ENCODE data around the gene CLIC2.

Gene CLIC2

DNA sequence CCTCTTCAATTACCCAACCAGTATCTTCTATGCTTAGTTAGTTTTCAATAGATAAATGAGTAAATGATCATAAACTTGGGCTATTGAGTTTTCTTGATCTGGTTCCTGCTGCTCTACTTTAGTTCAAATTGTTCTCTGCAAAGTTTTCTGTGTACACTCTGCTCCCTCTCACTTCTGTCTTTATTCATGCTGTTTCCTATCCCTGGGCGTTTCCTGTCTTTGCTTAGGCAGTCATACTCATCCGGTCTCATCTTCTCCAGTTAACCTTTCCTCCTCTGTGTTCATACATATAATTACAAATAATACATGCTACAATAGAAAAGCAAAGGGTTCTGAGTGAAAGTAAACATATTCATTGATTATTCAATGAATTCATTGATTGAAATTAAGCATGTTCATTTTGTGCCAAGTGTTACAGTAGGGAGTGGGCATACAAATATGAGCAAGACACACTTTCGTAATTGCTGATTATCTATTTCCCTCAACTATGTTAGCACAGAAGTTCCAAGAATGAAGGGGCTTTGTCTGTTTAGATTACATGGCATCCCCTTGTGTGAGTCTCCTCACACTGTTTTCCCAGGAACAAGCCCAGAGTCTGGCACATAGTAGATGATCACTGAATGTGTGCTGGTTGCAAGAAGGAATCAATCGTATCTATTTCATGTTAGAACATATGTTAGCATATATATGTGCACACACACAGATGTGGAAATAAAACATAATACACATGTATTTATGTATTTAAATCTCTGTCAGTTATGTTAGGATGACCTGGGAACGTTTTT, 71.3 kb downstream of the CLIC2 start:
- no peak for DNase-seq

GRCh38 chrX:155259752-155260151, 74.7 kb downstream of the CLIC2 start:
- no peak for DNase-seq

GRCh38 chrX:155251391-155251790, 83.0 kb downstream of the CLIC2 start:
- no peak for DNase-seq

DNA sequence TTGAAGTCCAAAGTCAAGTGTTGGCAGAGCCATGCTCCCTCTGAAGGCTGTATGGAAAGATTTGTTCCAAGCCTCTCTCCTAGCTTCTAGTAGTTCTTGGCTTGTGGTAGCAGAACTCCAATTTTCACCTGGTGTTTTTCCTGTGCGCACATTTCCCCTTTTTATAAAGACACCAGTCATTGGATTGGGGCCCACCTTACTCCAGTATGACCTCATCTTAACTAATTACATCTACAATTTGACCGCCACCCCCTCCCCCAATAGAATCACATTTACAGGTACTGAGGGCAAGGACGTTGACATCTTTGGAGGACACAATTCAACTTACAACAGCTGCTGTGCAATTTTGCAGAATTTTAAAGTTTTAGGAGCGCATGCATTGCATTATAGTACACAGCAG, 86.9 kb downstream of the CLIC2 start:
- DNase-seq: no peak

DNA sequence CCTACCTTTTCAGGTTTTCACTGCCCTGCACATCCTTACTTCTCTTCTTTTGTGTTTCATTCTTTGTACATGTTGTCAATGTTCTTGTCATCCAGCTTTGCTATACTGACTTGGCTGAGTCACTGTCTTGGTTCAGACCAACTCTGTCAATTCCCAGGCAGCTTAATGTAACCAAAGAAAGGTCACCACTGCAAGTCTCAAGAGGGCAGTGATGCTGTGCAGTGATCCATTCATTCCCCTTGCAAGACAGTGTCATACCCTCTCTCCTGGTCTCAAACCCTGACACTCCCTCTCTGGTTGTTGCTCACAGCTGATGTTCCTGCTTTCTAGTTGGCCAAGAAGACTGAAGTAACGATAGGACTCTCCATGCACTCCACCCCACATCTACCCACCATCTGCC, 87.7 kb downstream of the CLIC2 start:
- DNase-seq: no peak

GRCh38 chrX:155242300-155242699, 92.1 kb downstream of the CLIC2 start:
- no peak for DNase-seq

DNA sequence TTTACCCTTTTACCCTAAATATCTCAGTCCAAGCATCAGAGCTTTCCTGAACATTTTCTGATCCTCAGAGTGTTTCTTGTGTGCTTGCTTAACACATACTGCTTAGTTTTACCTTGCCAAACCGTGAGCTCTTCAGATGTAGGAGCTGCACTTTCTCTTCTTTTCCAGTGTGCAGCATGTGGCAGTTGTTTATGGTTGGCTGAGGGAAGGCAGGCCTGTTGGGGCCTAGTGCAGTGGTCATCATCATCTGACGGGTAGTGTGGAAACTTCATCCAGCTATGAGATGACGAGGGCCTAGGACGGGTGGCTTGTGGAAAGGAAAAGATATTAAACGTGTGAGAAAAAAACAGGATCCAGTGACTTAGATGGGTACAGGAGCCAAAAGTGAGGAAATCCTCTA, 96.7 kb downstream of the CLIC2 start:
- DNase-seq: no peak

- DNase-seq: no peak
Measured at GRCh38 chrX:155235891-155236290, 98.5 kb downstream of the CLIC2 start.

GRCh38 chrX:155231163-155231562, 103.3 kb downstream of the CLIC2 start:
- DNase-seq: no peak
